Measurements from ENCODE around the gene KIAA1671. TPM values are rescaled to one million over a fixed set of nuclear protein-coding genes. Genes with fewer than 3 reads are reported as not detected.

The KIAA1671 gene
- polyA plus RNA-seq, 1 donor (not counting 4 experiments of a cell fraction or from before 2014, with no cell fraction given): 17.4 TPM

DNA sequence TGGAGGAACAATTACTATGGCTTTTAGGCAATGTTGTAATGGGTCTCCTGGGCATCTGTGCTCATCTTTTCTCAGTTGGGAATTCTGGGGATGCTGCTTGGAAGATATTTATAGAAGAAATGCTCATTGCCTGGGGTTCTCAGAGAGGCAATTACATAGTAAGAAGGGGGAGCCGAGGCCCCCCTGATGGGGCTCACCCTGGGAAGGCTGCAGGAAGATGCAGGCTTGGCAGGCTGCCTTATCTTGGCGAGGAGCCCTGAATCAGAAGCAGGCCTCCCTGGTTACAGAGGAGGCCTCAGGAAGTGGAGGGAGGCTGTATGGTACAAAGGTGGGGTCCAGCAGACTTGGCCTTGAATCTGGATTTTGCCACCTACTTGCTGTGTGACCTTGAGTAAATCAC is 186.5 kb downstream of the KIAA1671 start:
- Histone ChIP-seq H2AFZ (ENCODE audit: control insufficient read depth, low read length) (no peak overlapping the region), H3K4me2 (ENCODE audit: control insufficient read depth, extremely low read depth, insufficient read depth, low read depth, low read length) (no peak overlapping the region), H3K36me3 (ENCODE audit: control insufficient read depth in 2 of 2, extremely low read depth in 1 of 2, insufficient read depth in 2 of 2, low read length in 2 of 2) (peaks cover 0 to 3% of the 10 kb centered on the region in 2 experiments), H3K27ac (ENCODE audit: control insufficient read depth, insufficient read depth, low read length) (no peak overlapping the region), H3K79me2 (ENCODE audit: control insufficient read depth, insufficient read depth, low read length) (no peaks in the 10 kb centered on the region), H3K9ac (ENCODE audit: control insufficient read depth, extremely low read depth, insufficient read depth, low read length) (no peak overlapping the region), H3K27me3 (ENCODE audit: control insufficient read depth, extremely low read depth, insufficient read depth, low read length) (no peaks in the 10 kb centered on the region), H3K9me1 (ENCODE audit: control insufficient read depth, extremely low read depth, insufficient read depth, low read length) (peaks cover 2% of the 10 kb centered on the region), H4K20me1 (ENCODE audit: control insufficient read depth, extremely low read depth, insufficient read depth, low read length) (peaks cover 3% of the 10 kb centered on the region), H3K9me3 (ENCODE audit: control insufficient read depth, low read depth, low read length) (no peaks in the 10 kb centered on the region), H3K4me3 (ENCODE audit: control insufficient read depth in 2 of 3, extremely low read depth in 1 of 3, insufficient read depth in 2 of 3, low read depth in 1 of 3, low read length in 3 of 3) (no peak overlapping the region), H3K4me1 (ENCODE audit: control insufficient read depth, extremely low read depth, insufficient read depth, low read length) (peaks cover 6% of the 10 kb centered on the region)
- dilution Hi-C loops (cut with MboI; ENCODE audit: extremely low pct_ligation_motif_present, low sequenced_read_pairs): no loop called here
- TF ChIP-seq, protein P1, sequence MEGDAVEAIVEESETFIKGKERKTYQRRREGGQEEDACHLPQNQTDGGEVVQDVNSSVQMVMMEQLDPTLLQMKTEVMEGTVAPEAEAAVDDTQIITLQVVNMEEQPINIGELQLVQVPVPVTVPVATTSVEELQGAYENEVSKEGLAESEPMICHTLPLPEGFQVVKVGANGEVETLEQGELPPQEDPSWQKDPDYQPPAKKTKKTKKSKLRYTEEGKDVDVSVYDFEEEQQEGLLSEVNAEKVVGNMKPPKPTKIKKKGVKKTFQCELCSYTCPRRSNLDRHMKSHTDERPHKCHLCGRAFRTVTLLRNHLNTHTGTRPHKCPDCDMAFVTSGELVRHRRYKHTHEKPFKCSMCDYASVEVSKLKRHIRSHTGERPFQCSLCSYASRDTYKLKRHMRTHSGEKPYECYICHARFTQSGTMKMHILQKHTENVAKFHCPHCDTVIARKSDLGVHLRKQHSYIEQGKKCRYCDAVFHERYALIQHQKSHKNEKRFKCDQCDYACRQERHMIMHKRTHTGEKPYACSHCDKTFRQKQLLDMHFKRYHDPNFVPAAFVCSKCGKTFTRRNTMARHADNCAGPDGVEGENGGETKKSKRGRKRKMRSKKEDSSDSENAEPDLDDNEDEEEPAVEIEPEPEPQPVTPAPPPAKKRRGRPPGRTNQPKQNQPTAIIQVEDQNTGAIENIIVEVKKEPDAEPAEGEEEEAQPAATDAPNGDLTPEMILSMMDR (optimal IDR thresholded peaks at IDR 0.05 in 1 of 3, IDR thresholded peaks at IDR 0.05 in 1 of 3, conservative IDR thresholded peaks at IDR 0.05 in 1 of 3; ENCODE audit: extremely low read depth in 1 of 3, insufficient read depth in 2 of 3, low read length in 3 of 3): no peak
- no peak for TF ChIP-seq EZH2 (IDR thresholded peaks at IDR 0.05; ENCODE audit: low read length)
- DNase-seq (ENCODE audit: low read depth, low spot score) (no peak), FAIRE-seq (no peak)

DNA sequence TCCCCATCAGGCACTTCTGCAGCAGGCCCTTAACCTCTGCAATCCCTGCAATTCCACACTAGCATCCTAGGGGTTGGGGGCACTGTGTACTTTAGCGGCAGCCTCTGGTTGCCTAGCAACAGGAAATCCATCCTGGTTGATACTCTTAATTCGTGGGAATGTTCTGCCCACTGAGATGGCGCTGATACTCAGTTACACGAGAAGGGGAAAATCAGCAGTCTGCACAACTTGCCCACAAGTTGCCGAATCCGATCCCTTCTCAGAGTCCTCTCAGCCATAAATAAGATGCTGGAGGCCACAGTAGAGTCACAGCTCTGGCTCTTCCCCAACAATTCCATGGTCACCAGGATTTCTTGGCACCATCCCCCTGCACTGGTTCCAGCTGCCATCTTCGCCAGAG is 189.6 kb downstream of the KIAA1671 start:
- Histone ChIP-seq H3K4me2 (ENCODE audit: control insufficient read depth, extremely low read depth, insufficient read depth, low read depth, low read length) (no peak overlapping the region), H3K27me3 (ENCODE audit: control insufficient read depth, extremely low read depth, insufficient read depth, low read length) (no peaks in the 10 kb centered on the region), H3K36me3 (ENCODE audit: control insufficient read depth in 2 of 2, extremely low read depth in 1 of 2, insufficient read depth in 2 of 2, low read length in 2 of 2) (no peaks in the 10 kb centered on the region), H3K9me1 (ENCODE audit: control insufficient read depth, extremely low read depth, insufficient read depth, low read length) (peaks cover 2% of the 10 kb centered on the region), H2AFZ (ENCODE audit: control insufficient read depth, low read length) (no peak overlapping the region), H3K9me3 (ENCODE audit: control insufficient read depth, low read depth, low read length) (no peaks in the 10 kb centered on the region), H3K27ac (ENCODE audit: control insufficient read depth, insufficient read depth, low read length) (no peak overlapping the region), H3K4me1 (ENCODE audit: control insufficient read depth, extremely low read depth, insufficient read depth, low read length) (peaks cover 4% of the 10 kb centered on the region), H4K20me1 (ENCODE audit: control insufficient read depth, extremely low read depth, insufficient read depth, low read length) (peaks cover 3% of the 10 kb centered on the region), H3K4me3 (ENCODE audit: control insufficient read depth in 2 of 3, extremely low read depth in 1 of 3, insufficient read depth in 2 of 3, low read depth in 1 of 3, low read length in 3 of 3) (no peak overlapping the region), H3K79me2 (ENCODE audit: control insufficient read depth, insufficient read depth, low read length) (no peaks in the 10 kb centered on the region), H3K9ac (ENCODE audit: control insufficient read depth, extremely low read depth, insufficient read depth, low read length) (no peak overlapping the region)
- TF ChIP-seq, protein P1 (optimal IDR thresholded peaks at IDR 0.05 in 1 of 3, IDR thresholded peaks at IDR 0.05 in 1 of 3, conservative IDR thresholded peaks at IDR 0.05 in 1 of 3; ENCODE audit: extremely low read depth in 1 of 3, insufficient read depth in 2 of 3, low read length in 3 of 3): no peak
- TF ChIP-seq EZH2 (IDR thresholded peaks at IDR 0.05; ENCODE audit: low read length): no peak
- dilution Hi-C loops (cut with MboI; ENCODE audit: extremely low pct_ligation_motif_present, low sequenced_read_pairs): no loop called here
- FAIRE-seq (no peak), DNase-seq (ENCODE audit: low read depth, low spot score) (no peak)

Measured in keratinocyte (primary cell).